ENCODE measurements around the gene SSBP3. TPM values are rescaled to one million over a fixed set of nuclear protein-coding genes. Genes with fewer than 3 reads are reported as not detected.

The SSBP3 gene
- total and polyA plus RNA-seq, 9 of the 15 experiments (the other 6 are each of a cell fraction or from before 2014, with no cell fraction given) = 8.7 to 108 (median 33.8) TPM

- CTCF ChIA-PET (ENCODE audit: low intra/inter-chr PET ratio) = no interaction called here
These were observed 5.9 kb downstream of the SSBP3 start for GRCh38 chr1:54400329-54400728.

More at GRCh38 chr1:54400329-54400728, 5.9 kb downstream of the SSBP3 start:
- POLR2A ChIA-PET = interaction anchor here (5.3 kb wide), 1 partner anchor 14 kb away, joined by 43 read pairs; no protein-coding TSS in a partner anchor
- WGBS (ENCODE audit: insufficient coverage, low coverage, missing lambda C conversion rate) = 70% methylated on average over 2 of the region's 2 CpGs
- H3K79me2 ChIP-seq (ENCODE audit: control insufficient read depth, insufficient read depth, low read length) = peaks cover 87% of the 10 kb centered on the region
- no peak overlapping the region for H3K9ac ChIP-seq (ENCODE audit: insufficient read depth in 1 of 2, low read depth in 2 of 2, low read length in 2 of 2)
- BruUV-seq (replicated peaks) = no TSS peak
- peaks cover 38% of the 10 kb centered on the region for H4K20me1 ChIP-seq (replicated peaks; ENCODE audit: control insufficient read depth, insufficient read depth, low read length)
- no peak overlapping the region for H3K4me2 ChIP-seq (ENCODE audit: insufficient read depth, low read length)
- H3K4me1 ChIP-seq (replicated peaks in 1 of 2; ENCODE audit: control insufficient read depth in 2 of 2, insufficient read depth in 2 of 2, low read length in 2 of 2) = peaks cover 39 to 58% of the 10 kb centered on the region in 2 experiments
- ATAC-seq (no peak), FAIRE-seq (no peak), DNase-seq (ENCODE audit: extremely low read depth in 1 of 4, low spot score in 3 of 4) (no peak)
- intact Hi-C loops (cut with micrococcal nuclease) (no loop called here), in situ Hi-C loops (cut with MboI) (loop anchor here (5.0 kb wide), 1 partner anchor 78 kb away; no protein-coding TSS in a partner anchor)
- H3K4me3 ChIP-seq = no peak overlapping the region
- H3K9me3 ChIP-seq (replicated peaks; ENCODE audit: control insufficient read depth, insufficient read depth, low read depth, low read length) = no peaks in the 10 kb centered on the region
- H3K27ac ChIP-seq (ENCODE audit: extremely low read depth, low read depth, low read length) = no peak overlapping the region
- H3K27me3 ChIP-seq (ENCODE audit: control insufficient read depth in 2 of 2, insufficient read depth in 2 of 2, low read length in 2 of 2) = no peaks in the 10 kb centered on the region
- peaks cover 3% of the 10 kb centered on the region for H3K9me1 ChIP-seq (ENCODE audit: control insufficient read depth, insufficient read depth, low read length)
- TF ChIP-seq ZNF589 (CRISPR knock-in tag; IDR thresholded peaks at IDR 0.05; ENCODE audit: low read depth) (no peak), CBFA2T3 (IDR thresholded peaks at IDR 0.05) (no peak), CBX2 (IDR thresholded peaks at IDR 0.05; ENCODE audit: insufficient read depth, low read length, poor library complexity, severe bottlenecking) (no peak), SOX6 (IDR thresholded peaks at IDR 0.05) (no peak), TGIF2 (CRISPR knock-in tag; IDR thresholded peaks at IDR 0.05) (no peak), ZC3H8 (IDR thresholded peaks at IDR 0.05) (no peak), CAMTA2 (CRISPR knock-in tag; conservative IDR thresholded peaks at IDR 0.05) (no peak), ZNF445 (CRISPR knock-in tag; IDR thresholded peaks at IDR 0.05; ENCODE audit: low read depth) (no peak), ZNF253 (CRISPR knock-in tag; conservative IDR thresholded peaks at IDR 0.05) (no peak), ZNF512 (tag; IDR thresholded peaks at IDR 0.05) (no peak), KDM1A (IDR thresholded peaks at IDR 0.05) (no peak), FOS (IDR thresholded peaks at IDR 0.05; ENCODE audit: extremely low read depth, insufficient read length) (no peak), GTF2E2 (tag; IDR thresholded peaks at IDR 0.05) (no peak), EGR1 (conservative IDR thresholded peaks at IDR 0.05) (no peak)
- TF ChIP-seq, protein P1, sequence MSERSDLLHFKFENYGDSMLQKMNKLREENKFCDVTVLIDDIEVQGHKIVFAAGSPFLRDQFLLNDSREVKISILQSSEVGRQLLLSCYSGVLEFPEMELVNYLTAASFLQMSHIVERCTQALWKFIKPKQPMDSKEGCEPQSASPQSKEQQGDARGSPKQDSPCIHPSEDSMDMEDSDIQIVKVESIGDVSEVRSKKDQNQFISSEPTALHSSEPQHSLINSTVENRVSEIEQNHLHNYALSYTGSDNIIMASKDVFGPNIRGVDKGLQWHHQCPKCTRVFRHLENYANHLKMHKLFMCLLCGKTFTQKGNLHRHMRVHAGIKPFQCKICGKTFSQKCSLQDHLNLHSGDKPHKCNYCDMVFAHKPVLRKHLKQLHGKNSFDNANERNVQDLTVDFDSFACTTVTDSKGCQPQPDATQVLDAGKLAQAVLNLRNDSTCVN (CRISPR knock-in tag; IDR thresholded peaks at IDR 0.05) = no peak
- TF ChIP-seq, protein P2, sequence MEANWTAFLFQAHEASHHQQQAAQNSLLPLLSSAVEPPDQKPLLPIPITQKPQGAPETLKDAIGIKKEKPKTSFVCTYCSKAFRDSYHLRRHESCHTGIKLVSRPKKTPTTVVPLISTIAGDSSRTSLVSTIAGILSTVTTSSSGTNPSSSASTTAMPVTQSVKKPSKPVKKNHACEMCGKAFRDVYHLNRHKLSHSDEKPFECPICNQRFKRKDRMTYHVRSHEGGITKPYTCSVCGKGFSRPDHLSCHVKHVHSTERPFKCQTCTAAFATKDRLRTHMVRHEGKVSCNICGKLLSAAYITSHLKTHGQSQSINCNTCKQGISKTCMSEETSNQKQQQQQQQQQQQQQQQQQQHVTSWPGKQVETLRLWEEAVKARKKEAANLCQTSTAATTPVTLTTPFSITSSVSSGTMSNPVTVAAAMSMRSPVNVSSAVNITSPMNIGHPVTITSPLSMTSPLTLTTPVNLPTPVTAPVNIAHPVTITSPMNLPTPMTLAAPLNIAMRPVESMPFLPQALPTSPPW (CRISPR knock-in tag; IDR thresholded peaks at IDR 0.05) = no peak
- TF ChIP-seq, protein P3, sequence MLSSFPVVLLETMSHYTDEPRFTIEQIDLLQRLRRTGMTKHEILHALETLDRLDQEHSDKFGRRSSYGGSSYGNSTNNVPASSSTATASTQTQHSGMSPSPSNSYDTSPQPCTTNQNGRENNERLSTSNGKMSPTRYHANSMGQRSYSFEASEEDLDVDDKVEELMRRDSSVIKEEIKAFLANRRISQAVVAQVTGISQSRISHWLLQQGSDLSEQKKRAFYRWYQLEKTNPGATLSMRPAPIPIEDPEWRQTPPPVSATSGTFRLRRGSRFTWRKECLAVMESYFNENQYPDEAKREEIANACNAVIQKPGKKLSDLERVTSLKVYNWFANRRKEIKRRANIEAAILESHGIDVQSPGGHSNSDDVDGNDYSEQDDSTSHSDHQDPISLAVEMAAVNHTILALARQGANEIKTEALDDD (IDR thresholded peaks at IDR 0.05) = no peak
- H2AFZ ChIP-seq (ENCODE audit: low read depth, low read length) = no peak overlapping the region
- H3K36me3 ChIP-seq (ENCODE audit: control insufficient read depth, insufficient read depth, low read length) = peaks cover 87% of the 10 kb centered on the region
